ENCODE data around the gene RAB6A. TPM values are rescaled to one million over a fixed set of nuclear protein-coding genes. Genes with fewer than 3 reads are reported as not detected.

The RAB6A gene
- total RNA-seq, 1 experiment from 2014 or later: 121 TPM

DNA sequence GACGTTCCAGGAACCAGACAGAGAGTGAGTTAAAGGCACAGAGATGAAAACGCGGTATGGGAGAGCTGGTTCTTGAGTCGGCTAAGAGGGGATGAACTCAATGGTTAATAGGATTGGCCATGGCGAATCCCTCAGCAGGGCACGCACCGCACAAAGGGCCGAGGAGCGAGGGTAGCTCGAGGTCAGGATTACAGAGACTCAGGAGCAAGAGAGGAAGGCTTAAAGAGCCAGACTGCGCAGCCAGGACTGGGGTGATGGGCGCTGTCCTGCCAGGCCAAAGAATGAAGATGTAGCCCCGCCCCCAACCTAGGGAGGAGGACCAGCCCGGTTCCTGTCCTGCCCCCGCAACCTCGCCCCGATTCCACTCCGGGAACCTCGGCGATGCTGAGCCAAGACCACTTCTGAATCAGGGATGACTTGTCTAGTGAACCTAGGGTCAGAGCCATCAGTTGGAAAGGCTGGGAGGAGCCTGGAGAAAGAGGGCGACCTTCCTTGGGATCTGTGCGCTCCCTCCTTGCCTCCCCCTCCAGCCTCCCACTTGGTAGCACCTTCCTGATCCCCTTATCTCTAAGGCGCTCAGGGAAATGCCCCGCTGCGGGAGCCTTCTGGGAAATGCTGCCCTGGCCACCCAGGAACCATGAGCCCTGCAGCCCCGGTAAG is 114.8 kb downstream of the RAB6A start, which contains the start of gene PLEKHB1:
Gene PLEKHB1 (plus strand): TSS at position 610 of the 660 bp plus-strand sequence. CDS start 28 bp downstream, at position 638.
- Histone ChIP-seq H4K20me1 (ENCODE audit: insufficient read depth) (no peaks in the 10 kb centered on the region), H2AFZ (ENCODE audit: low read depth, low read length, poor library complexity, severe bottlenecking) (peak within 1 kb of the TSS; percentile 94), H3K4me2 (ENCODE audit: low read length) (peak within 1 kb of the TSS; percentile 79), H3K79me2 (ENCODE audit: insufficient read depth, low read length) (no peaks in the 10 kb centered on the region), H3K9ac (ENCODE audit: low read length) (no peak within 1 kb of the TSS), H3K27ac (ENCODE audit: low read depth, low read length) (no peak within 1 kb of the TSS), H3K9me3 (ENCODE audit: control insufficient read depth in 1 of 2, insufficient read depth in 1 of 2, low read depth in 1 of 2, low read length in 2 of 2) (no peaks in the 10 kb centered on the region), H3K4me1 (ENCODE audit: control insufficient read depth in 1 of 2, insufficient read depth in 2 of 2, low read length in 2 of 2) (peaks cover 3 to 14% of the 10 kb centered on the region in 2 experiments; a peak in 2 of 4 replicates), H3K4me3 (replicated peaks in 1 of 2; ENCODE audit: low read depth in 1 of 2, low read length in 2 of 2) (peak within 1 kb of the TSS; percentile 48 to 53; a peak in 2 of 4 replicates), H3K27me3 (ENCODE audit: insufficient read depth, low read length) (no peaks in the 10 kb centered on the region), H3K9me2 (ENCODE audit: insufficient read depth) (no peaks in the 10 kb centered on the region), H3K36me3 (ENCODE audit: control insufficient read depth in 1 of 2, insufficient read depth in 2 of 2, low read length in 2 of 2) (no peaks in the 10 kb centered on the region)
- DNase-seq (ENCODE audit: low read depth, low spot score) (no peak), ATAC-seq (no peak)
- ChIA-PET RAD21 (ENCODE audit: low non-redundant PET in 1 of 2, low total read pairs in 2 of 2, uncharacterized antibody in 2 of 2, unreplicated experiment in 2 of 2) (no interaction called here), POLR2A (interaction anchor here (2.2 kb wide), 1 partner anchor 20 kb away, joined by 5 read pairs; no protein-coding TSS in a partner anchor), CTCF (interaction anchor here (1.8 kb wide), 1 partner anchor 20 kb away, joined by 12 read pairs; no protein-coding TSS in a partner anchor)
- intact Hi-C loops (cut with micrococcal nuclease): no loop called here
- BruUV-seq (replicated peaks): no TSS peak
- TF ChIP-seq JUND (IDR thresholded peaks at IDR 0.05) (no peak), ZFX (IDR thresholded peaks at IDR 0.05) (no peak), FOSL1 (IDR thresholded peaks at IDR 0.05; ENCODE audit: low read depth) (no peak), RAD21 (IDR thresholded peaks at IDR 0.05; ENCODE audit: low read depth) (no peak), CTCF (IDR thresholded peaks at IDR 0.05 in 2 of 3, conservative IDR thresholded peaks at IDR 0.05 in 1 of 3; ENCODE audit: borderline replicate concordance in 1 of 3, insufficient read depth in 1 of 3, low read depth in 2 of 3, low read length in 2 of 3) (no peak), ZNF274 (IDR thresholded peaks at IDR 0.05; ENCODE audit: low read depth, low read length) (no peak), CEBPB (IDR thresholded peaks at IDR 0.05; ENCODE audit: low read depth) (no peak), CBX3 (IDR thresholded peaks at IDR 0.05; ENCODE audit: low read depth) (no peak), EGR1 (IDR thresholded peaks at IDR 0.05; ENCODE audit: low read depth) (no peak), SP1 (IDR thresholded peaks at IDR 0.05; ENCODE audit: low read depth) (no peak)
